WI38 (cell line): ENCODE data around the gene BCAR1.
"Not testable (repeated sequence)": the region's sequence is repeated elsewhere in the genome, so short reads cannot be mapped to it uniquely, and the experiment has no call there.

ENCODE experiments used
- H3K4me3 ChIP-seq: 2 replicates; pipeline ENCODE4 v1.5.1; 2011; ENCODE audit warnings: low read depth, mild to moderate bottlenecking, control low read depth, low read length
- CTCF ChIP-seq: IDR thresholded peaks from 2 replicates; pipeline ENCODE4 v1.5.1; 2012; ENCODE audit warnings: low read depth, mild to moderate bottlenecking, control low read depth, low read length

BCAR1 gene

GRCh38 chr16:75224306-75225082 is 26.9 kb downstream of the BCAR1 start:
- TF ChIP-seq CTCF = no peak
- no peak overlapping the region for H3K4me3 ChIP-seq

GRCh38 chr16:75223129-75223528 is 28.3 kb downstream of the BCAR1 start:
- not testable (repeated sequence) for H3K4me3 ChIP-seq

- TF ChIP-seq CTCF = no peak
- no peak overlapping the region for H3K4me3 ChIP-seq
Measured at GRCh38 chr16:75222271-75222783, 29.1 kb downstream of the BCAR1 start.

- TF ChIP-seq CTCF = no peak
- H3K4me3 ChIP-seq = no peak overlapping the region
Measured at GRCh38 chr16:75219838-75220237, 31.6 kb downstream of the BCAR1 start.

- H3K4me3 ChIP-seq = no peak overlapping the region
- no peak for TF ChIP-seq CTCF
Measured at GRCh38 chr16:75219088-75219487, 32.3 kb downstream of the BCAR1 start.

- TF ChIP-seq CTCF = no peak
- H3K4me3 ChIP-seq = no peak within 1 kb of the TSS
Measured at GRCh38 chr16:75218256-75219076, 33.0 kb downstream of the BCAR1 start, which contains the start of gene CTRB1. CTRB1 (plus strand) TSS chr16:75218988; CDS start chr16:75219008, 20 bp downstream.

- TF ChIP-seq CTCF = no peak
Measured at GRCh38 chr16:75217389-75217851, 34.0 kb downstream of the BCAR1 start.

More at GRCh38 chr16:75217389-75217851, 34.0 kb downstream of the BCAR1 start:
- no peak overlapping the region for H3K4me3 ChIP-seq
